HFFc6 (cell line): ENCODE data around the gene PTPRN2. TPM values are rescaled to one million over a fixed set of nuclear protein-coding genes. Genes with fewer than 3 reads are reported as not detected.

ENCODE experiments used
- DNase-seq: peaks from one replicate; pipeline ENCODE4 v3.0.0-alpha.2; 2018
- H3K27ac Mint-ChIP-seq: 2 replicates; pipeline ENCODE4 v1.8.0; 2020; ENCODE audit warnings: mild to moderate bottlenecking, mixed read lengths
- H3K27me3 Mint-ChIP-seq: 2 replicates; pipeline ENCODE4 v1.8.0; 2021; ENCODE audit warnings: mild to moderate bottlenecking, moderate library complexity, mixed read lengths; ENCODE audit not compliant: insufficient read depth
- H3K36me3 Mint-ChIP-seq: 2 replicates; pipeline ENCODE4 v1.8.0; 2021; ENCODE audit warnings: low read depth, mixed read lengths
- H3K4me1 Mint-ChIP-seq: 2 replicates; pipeline ENCODE4 v1.8.0; 2020; ENCODE audit warnings: low read depth, mixed read lengths
- H3K4me3 Mint-ChIP-seq: 2 replicates; pipeline ENCODE4 v1.8.0; 2020; ENCODE audit warnings: mild to moderate bottlenecking, moderate library complexity, mixed read lengths
- H3K9me3 Mint-ChIP-seq: 2 replicates; pipeline ENCODE4 v1.8.0; 2020; ENCODE audit warnings: mild to moderate bottlenecking, mixed read lengths
- total RNA-seq, 6 experiments: library from RNA; stranded (reverse); fragmentation: NEBNext Ultra II Directional; extraction: Animal tissue kit (Norgen Biotek cat#: 25700); gene quantifications; 2 replicates in 1 of 6; 3 replicates in 5 of 6; pipeline ENCODE4 v1.2.3, GENCODE V29; 2021
- TF ChIP-seq, protein P1 (sequence below): fragments of 200-600 bp; sonication (generic); IDR thresholded peaks from 2 replicates; pipeline ENCODE4 v1.5.0; 2021; ENCODE audit warnings: antibody characterized with exemption, mild to moderate bottlenecking

The PTPRN2 gene
- total RNA-seq, 6 experiments from 2014 or later = 0.05 to 0.27 (median 0.23) TPM

DNA sequence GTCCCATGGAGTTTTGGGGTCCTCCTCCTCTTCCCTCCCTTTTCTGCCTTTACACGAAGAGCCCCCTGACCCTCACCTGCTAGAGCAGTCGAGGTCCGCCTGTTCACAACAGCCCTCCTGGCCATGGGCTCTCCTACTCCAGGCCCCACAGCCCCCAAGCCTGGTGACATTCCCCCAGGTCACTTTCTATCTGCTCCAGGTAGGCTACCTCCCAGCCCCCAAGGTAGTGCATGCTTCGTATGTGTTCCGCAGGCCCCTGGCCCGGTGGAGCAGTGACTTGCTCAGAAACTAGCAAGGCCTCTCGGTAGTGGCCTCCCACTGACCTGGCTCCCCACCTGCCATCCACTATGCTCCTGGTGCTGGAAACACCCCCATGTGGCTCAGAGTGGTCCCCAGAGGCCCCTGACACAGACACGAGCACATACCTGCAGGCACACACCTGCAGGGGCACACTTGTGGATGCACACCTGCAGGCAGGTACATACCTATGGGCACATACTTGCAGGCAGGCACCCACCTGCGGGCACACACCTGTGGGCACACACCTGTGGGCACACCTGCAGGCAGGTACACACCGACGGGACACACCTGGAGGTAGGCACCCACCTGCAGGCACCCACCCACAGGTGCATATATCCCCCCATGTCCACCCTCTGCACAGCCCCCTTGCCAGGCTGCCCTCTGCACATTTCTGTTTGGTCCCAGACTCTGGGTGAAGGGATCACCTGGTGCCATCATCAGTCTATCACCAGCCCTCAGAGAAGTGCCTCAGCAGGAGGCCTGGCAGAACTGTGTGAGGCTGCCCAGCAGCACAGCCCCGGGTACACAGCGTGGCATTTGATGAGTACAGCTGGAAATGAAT, 322.5 kb downstream of the PTPRN2 start:
- Mint-ChIP-seq H3K4me1 (no peaks in the 10 kb centered on the region), H3K4me3 (no peak overlapping the region), H3K27me3 (no peaks in the 10 kb centered on the region; the same call in 1 of the 2 replicates), H3K9me3 (peaks cover 43% of the 10 kb centered on the region), H3K27ac (no peak overlapping the region), H3K36me3 (peaks cover 12% of the 10 kb centered on the region)
- no peak for DNase-seq
- TF ChIP-seq, protein P1, sequence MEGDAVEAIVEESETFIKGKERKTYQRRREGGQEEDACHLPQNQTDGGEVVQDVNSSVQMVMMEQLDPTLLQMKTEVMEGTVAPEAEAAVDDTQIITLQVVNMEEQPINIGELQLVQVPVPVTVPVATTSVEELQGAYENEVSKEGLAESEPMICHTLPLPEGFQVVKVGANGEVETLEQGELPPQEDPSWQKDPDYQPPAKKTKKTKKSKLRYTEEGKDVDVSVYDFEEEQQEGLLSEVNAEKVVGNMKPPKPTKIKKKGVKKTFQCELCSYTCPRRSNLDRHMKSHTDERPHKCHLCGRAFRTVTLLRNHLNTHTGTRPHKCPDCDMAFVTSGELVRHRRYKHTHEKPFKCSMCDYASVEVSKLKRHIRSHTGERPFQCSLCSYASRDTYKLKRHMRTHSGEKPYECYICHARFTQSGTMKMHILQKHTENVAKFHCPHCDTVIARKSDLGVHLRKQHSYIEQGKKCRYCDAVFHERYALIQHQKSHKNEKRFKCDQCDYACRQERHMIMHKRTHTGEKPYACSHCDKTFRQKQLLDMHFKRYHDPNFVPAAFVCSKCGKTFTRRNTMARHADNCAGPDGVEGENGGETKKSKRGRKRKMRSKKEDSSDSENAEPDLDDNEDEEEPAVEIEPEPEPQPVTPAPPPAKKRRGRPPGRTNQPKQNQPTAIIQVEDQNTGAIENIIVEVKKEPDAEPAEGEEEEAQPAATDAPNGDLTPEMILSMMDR = no peak

DNA sequence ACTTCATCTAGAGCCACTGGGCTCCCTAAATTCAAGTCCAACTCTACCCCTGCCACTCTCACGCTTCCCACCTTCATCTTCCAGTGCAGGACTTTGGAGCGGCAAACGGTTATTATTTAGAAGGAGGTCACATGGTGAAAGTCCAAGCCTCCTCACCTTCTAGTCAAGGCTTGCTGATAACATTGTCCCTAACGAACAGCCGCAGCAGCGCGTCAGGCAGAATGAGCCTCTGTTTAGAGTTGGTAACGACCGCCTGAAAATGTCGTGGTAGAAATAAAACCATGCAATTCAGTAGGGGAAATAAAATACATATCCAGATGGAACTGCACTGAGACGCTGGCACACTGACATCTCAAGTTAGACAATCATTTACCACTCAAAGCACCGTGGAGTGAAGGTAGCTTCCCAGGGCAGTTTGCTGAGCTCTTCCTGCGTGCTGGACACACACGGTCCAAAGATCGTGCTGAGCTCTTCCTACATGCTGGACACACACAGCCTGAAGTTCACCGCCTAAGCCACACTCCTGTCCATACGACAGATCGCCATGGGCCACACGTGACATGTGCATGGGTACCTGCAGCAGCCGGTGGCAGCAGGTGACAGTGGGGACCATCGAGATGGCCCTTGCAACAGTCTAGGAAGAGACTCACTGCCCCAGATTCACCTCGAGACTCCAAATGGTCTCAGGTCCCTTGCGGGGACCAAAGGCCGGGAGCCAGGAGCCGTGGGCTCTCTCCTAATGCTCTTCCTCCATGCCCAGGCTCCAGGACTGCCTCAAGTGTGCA, 323.5 kb downstream of the PTPRN2 start:
- TF ChIP-seq, protein P1 = no peak
- H3K36me3 Mint-ChIP-seq = peaks cover 6% of the 10 kb centered on the region; the same call in 1 of the 2 replicates
- no peak for DNase-seq
- H3K4me3 Mint-ChIP-seq = no peak overlapping the region
- H3K27ac Mint-ChIP-seq = no peak overlapping the region
- H3K27me3 Mint-ChIP-seq = no peaks in the 10 kb centered on the region
- no peaks in the 10 kb centered on the region for H3K4me1 Mint-ChIP-seq
- H3K9me3 Mint-ChIP-seq = peaks cover 41% of the 10 kb centered on the region

DNA sequence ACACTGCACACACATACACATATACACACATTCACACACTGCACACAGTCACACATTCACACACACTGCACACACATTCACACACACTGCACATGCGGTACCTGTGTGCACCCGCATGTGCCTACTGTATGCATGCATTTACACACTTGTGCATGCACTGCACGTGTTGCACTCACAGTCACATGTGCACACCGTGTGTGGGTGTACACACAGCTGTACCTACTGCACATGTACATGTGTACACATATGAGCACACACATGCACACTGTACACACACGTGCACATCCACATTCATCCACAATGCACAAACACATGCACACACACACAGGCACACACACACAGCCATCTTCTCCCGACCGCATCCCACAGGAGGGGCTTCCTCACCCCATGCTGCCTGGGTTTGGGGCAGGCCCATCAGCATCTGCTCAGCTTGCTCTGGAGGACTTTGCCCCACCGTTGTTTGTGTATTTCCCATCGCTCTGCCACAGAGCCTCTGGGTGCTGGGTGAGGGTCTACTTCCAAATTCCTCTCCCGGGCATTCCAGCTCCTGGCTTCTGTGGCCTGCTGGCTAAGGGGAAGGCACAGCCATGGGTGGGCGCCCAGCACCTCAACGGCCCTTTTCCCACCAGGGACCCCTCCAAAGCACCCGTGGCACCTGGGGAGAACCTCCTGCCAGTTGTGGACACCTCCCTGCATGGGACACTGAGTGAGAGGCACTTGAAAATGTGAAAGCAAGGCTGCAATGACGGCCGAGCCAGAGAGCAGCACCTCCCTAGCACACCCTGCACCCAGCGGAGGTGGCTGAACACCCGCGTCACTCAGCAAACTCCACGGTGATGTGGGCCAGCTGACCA, 324.3 kb downstream of the PTPRN2 start:
- H3K27me3 Mint-ChIP-seq = no peaks in the 10 kb centered on the region
- H3K27ac Mint-ChIP-seq = no peak overlapping the region
- DNase-seq = no peak
- TF ChIP-seq, protein P1 = no peak
- no peak overlapping the region for H3K4me3 Mint-ChIP-seq
- peaks cover 46% of the 10 kb centered on the region for H3K9me3 Mint-ChIP-seq
- H3K4me1 Mint-ChIP-seq = no peaks in the 10 kb centered on the region
- H3K36me3 Mint-ChIP-seq = peaks cover 12% of the 10 kb centered on the region; the same call in 1 of the 2 replicates

DNA sequence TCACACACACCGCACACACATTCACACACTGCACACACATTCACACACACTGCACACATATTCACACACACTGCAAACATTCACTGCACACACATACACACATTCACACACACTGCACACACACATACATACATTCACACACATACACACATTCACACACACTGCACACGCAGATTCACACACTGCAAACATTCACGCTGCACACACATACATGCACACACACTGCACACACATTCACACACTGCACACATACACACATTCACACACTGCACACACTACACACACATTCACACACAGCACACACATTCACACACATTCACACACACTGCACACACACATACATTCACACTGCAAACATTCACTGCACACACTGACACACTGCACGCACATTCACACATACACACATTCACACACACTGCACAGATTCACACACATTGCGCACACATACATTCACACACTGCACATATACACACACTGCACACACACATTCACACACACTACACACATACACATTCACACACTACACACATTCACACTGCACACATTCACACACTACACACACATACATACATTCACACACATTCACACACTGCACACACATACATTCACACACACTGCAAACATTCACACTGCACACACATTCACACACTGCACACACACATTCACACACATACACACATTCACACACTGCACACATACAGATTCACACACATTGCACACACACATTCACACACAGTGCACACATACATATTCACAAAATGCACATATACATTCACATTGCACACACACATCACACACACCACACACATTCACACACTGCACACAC, 325.1 kb downstream of the PTPRN2 start:
- no peaks in the 10 kb centered on the region for H3K4me1 Mint-ChIP-seq
- H3K36me3 Mint-ChIP-seq = peaks cover 11% of the 10 kb centered on the region; the same call in 1 of the 2 replicates
- peaks cover 45% of the 10 kb centered on the region for H3K9me3 Mint-ChIP-seq
- DNase-seq = no peak
- no peak overlapping the region for H3K27ac Mint-ChIP-seq
- TF ChIP-seq, protein P1 = no peak
- no peak overlapping the region for H3K4me3 Mint-ChIP-seq
- no peaks in the 10 kb centered on the region for H3K27me3 Mint-ChIP-seq
